ENCODE results near the gene GYS2.
A peak's percentile ranks its signal among the peaks of the same experiment; 100 is the strongest.
"Not testable (repeated sequence)": the region's sequence is repeated elsewhere in the genome, so short reads cannot be mapped to it uniquely, and the experiment has no call there.

GYS2 gene
- 0 reads per million in 18 experiments for total RNA-seq

GRCh38 chr12:21604245-21605101 lies at the start of gene GYS2:
Gene GYS2 (minus strand): TSS chr12:21604847. CDS start chr12:21604592, 255 bp downstream.
- DNase-seq, result no peak

GRCh38 chr12:21651821-21652220 lies 47.2 kb upstream of the GYS2 start:
- DNase-seq, result no peak

DNA sequence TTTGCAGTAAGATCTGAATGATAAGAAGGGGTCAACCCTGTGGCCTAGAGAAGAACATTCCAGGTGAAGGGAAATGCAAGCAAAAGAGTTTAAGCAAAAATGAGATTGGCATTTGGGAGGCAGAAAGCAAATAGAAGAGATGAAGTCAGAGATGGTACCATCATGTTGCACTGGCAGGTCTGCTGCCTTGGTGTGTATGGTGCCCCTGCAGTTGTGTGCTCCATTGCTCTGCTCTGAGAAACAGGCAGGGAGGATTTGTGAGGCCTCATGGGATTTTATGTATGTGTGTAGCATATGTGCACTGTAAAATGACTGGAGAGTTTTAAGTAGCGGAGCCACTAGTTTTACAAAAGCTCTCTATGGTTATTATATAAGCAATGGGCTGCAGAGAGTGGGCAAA lies 46.4 kb upstream of the GYS2 start:
- DNase-seq, result no peak

DNA sequence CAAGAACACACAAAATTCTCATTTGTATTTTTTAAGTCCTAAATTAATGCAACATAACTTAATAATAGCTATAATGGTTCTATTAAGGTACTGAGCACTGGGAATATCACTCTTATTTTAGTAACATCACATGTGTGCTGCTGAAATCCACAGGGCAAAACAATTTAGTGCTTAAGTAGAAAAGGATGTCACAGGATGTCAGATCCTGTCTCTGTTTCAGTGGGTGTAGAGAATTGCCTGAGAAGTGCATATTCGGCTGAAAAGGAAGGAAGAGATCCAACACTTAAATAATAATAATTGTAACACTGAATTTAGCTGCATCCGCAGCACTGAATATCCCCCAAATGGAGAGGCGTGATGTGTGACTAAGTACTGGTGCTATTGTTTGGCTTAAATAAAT lies 44.4 kb upstream of the GYS2 start:
- DNase-seq, result no peak

DNA sequence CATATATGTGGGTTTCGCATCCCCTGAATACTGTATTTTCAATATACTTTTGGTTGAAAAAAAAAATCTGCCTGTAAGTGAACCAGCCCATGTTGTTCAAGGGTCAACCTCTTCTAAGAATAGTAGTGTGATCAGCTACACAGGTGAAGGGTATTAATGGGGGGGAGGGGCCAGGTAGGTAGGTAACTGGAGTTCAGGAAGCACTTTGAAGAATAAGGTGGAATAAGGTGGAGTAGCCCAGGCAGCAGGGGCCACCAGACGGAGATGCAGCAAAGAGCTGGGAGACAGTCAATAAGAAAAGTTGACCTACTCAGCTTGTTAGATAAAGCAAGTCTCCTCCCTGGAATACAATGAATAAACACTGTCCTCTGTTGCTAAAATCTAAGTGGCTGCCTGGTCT lies 43.7 kb upstream of the GYS2 start:
- no peak for DNase-seq

DNA sequence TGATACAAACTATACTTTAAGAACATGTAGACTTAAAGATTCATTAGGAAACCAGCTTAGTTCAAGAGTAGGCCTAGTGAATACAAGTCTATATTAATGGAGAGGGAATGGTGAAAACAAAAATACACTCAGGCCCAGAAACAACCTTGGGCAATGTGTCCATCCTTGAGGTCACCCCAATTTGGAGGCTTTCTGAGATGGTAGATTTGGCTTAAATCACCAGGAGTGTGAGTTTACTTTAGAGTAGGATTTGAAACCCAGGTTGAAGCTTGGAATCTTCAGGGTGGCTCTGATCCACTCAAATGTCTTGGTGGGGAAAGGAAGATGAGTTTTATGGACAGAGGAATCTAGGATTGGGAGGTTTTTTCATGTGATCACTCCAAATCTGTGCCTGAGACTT lies 42.5 kb upstream of the GYS2 start:
- no peak for DNase-seq

- DNase-seq, result not testable (repeated sequence)
Observed at GRCh38 chr12:21645041-21645500, 40.4 kb upstream of the GYS2 start.

DNA sequence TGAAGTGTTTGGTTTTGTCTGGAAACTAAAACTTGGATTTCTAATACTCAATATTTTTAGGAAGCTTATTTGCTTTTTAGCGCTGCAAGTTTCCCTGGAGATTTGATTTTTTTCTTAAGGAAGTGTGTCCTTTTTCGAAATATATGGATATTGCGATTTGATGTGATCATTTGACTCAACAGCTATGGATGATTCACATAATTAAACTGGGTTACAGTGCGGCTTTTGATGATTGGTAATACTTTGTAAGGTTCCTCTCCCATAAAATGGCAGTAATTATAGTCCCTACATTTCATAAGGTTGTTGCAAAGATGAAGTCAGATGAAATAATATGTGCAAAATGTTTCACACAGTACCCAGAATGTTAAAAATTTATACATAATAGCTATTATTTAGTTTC lies 39.9 kb upstream of the GYS2 start:
- peak; percentile 1 to 33 for DNase-seq

DNA sequence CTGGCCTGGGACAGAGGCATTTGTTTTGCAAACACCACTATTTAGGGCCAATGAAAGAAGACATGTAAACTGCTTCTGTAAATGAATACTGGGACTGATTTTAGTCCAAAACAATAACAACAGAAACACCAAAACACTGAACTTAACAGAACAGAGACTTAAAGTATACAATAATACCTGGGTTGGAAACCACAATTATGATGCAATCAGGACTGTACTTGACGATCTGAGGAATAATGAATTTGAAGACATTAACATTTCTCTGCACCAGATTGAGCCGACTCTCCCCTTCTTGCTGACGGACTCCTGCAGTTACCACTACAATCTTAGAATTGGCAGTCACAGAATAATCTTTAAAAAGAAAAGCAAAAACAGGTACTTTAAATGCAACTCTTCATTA lies 39.1 kb upstream of the GYS2 start:
- DNase-seq, result no peak

DNA sequence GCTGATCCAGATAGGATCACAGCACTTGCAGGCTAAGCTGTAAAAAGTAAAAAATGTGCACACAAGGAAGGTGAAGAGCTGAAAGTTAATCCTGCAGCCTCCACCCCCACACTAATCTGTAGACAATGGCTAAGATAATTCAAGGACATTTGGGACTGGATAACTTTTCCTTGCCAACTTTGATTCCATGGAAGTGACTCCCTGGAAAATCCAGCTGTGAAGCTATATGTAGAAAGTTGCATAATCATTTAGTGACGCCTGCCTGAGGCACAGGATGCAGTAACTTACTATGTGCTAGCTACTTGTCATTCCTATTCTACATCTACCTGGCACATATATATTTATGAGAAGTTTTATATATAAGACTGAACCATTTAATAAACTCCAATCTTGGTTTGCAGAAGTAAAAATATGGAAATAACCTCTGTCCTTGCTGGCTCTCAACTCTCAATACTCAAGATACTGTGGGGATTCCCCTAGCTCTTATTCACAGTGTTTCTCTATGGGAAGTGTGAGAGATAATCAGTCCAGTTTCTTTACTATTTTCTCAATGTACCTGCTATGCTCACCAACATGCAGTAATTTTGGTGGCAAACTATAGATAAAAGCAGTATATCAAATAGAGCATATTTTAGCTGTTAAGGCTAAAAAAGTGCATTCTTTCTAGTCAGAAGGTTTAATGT lies 38.2 kb upstream of the GYS2 start:
- DNase-seq, result no peak

DNA sequence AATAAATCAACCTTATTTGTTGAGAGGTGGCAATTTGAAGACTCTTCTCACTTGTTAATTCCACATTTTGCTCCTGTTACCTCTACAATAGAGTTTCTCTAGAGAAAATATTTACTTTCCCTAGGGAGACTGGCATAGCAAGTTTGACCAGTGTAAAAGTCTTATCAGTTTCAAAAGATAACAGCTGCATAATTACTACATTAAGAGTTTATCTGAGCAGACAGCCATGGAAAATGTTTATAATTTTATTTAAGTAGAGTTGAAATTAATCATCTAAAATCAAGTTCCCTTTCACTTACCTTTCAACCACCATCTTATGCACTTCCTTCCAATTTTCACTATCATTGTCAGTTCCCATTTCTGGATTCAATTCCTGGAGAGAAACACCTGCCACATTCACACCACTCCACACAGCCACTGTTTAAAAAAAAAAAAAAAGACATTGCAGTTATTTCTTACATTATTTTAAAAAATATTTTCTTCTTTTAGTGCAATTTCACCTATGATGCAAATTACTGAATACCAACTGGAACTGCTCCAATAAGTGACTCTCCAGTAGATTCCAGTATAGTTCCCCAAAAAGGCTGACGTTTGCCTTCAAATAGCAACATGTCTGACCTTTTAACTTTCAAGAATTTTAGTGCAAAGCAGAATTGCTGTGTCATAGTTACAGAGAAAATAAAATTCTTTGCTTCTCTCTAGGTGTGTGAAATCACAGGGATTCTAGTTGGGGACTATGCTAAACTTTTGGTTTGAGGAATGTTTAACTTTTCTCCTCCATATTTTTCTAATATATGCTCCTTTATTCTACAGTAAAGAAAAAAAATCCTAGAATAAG lies 33.6 kb upstream of the GYS2 start:
- no peak for DNase-seq

- no peak for DNase-seq
Observed at GRCh38 chr12:21634245-21634644, 29.6 kb upstream of the GYS2 start.

- DNase-seq, result peak in 1 of 2 donors; percentile 15
Observed at GRCh38 chr12:21631367-21631766, 26.7 kb upstream of the GYS2 start.

- DNase-seq, result no peak
Observed at GRCh38 chr12:21627924-21628323, 23.3 kb upstream of the GYS2 start.

DNA sequence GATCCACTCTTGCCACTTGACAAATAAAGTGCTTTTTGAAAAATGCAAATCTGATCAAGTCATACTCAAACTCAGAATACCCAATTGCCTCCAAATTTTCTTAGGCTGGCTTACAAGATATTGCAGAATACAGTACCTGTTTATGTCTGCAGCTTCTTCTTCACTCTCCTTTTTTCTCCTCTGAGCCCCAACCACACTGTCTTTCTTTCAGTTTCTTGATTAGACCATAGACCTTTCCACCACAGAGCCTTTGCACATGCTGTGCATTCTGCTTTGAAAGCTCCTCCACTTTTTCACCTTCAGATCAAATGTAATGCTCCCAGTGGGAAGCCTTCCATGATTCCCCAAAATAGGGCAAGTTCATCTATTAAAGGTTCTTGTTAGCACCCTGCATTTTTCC lies 13.9 kb upstream of the GYS2 start:
- no peak for DNase-seq

DNA sequence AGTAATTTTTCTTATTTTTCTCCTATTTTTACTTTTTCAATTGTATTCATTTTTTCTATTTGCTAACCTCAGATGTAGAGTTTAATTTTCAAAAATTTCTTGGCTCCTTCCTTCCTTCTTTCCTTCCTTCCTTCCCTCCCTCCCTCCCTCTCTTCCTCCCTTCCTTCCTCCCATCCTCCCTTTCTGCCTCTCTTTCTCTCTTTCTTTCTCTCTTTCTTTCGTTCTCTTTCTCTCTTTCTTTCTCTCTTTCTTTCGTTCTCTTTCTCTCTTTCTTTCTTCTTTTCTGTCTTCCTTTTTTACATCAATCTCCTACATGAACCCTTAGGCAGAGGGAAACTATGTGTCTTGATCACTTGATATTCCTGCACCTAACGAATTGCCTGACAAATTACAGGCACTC lies 12.4 kb upstream of the GYS2 start:
- no peak for DNase-seq

DNA sequence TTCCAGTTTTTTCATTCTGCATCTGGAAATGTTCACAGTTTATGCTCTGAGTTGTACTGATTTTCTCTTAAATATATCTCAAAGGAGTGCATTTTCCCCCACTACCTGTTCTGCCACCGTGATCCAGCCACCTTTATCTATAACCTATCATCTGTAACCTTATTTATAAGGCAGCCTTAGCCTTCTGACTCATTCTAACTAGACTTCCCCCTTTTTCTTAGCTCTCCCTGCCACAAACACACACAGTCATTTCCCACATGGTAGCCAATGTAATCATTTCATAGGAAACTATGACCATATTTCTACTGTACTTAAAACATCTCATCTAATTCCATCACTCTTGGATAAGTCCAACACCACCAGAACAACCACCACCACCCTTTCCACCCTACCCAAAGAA lies 10.8 kb upstream of the GYS2 start:
- peak; percentile 58 to 84 for DNase-seq

DNA sequence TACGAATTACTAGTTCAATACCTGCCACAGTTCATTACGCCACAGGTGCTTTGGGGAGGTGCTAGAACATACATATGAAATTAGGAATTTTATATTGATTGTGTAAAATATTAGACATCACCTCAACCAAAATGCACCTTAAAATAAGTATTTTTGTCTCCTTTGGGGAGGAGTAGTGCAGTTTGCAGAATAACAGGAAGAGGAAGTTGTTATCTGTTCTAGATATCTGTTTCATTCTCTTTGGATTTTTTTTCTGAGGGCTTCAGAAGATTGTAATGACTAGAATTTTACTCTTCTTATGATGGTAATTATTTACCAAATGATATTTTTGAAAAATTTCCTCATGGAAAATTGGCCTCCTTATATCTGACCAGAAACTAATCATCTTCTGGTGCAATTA lies 9.9 kb upstream of the GYS2 start:
- peak in 1 of 2 donors; percentile 29 for DNase-seq

GRCh38 chr12:21613931-21614330 lies 9.3 kb upstream of the GYS2 start:
- peak; percentile 34 to 55 for DNase-seq

- DNase-seq, result peak; percentile 6 to 17
Observed at GRCh38 chr12:21608196-21608595, 3.5 kb upstream of the GYS2 start.

GRCh38 chr12:21607701-21608100 lies 3.1 kb upstream of the GYS2 start:
- peak; percentile 17 to 46 for DNase-seq

DNA sequence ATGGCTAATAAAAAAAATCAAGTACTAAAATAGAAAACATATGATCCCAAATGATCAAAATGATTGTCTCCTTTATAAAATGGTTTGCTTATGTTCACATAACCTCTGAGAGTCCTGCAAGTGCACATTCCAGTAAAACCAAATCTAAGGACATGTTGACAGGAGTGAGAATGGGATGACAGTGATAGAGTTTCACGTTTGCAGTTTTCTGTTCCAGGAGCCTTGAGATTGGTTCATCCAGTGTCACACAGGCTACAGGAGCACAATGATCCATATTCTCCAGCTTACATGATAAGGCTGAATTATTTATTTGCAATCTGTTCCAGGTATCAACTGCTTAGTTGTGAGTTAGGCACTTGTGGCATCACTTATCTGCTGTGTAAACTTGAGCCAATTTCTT lies 1.5 kb upstream of the GYS2 start:
- DNase-seq, result no peak

- no peak for DNase-seq
Observed at GRCh38 chr12:21602774-21603173, 1.9 kb downstream of the GYS2 start.
